Measurements from ENCODE around the gene TMEM150A. TPM values are rescaled to one million over a fixed set of nuclear protein-coding genes. Genes with fewer than 3 reads are reported as not detected.

Gene TMEM150A
- total and polyA plus RNA-seq, 2 of the 13 experiments (the other 11 are each of a cell fraction or from before 2014, with no cell fraction given), result 30.1 to 70.4 TPM

DNA sequence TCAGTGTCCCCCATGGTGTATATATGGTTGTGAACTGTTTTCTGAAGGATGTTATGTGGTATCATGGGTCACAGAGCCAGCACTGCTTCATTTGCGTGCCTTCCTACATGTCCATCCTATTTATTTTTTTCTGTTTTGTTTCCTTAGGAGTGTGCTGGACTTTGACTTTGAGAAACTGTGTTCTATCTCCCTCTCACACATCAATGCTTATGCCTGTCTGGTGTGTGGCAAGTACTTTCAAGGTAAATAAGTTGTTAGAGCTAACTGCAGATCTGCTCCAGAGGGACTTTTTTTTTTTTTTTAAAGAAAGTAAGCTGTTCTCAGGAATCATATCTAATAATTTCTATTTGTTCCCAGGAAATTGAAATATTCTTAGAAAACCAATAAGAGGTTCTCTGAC is 18.8 kb upstream of the TMEM150A start:
- Histone ChIP-seq H3K27ac (ENCODE audit: extremely low read length, insufficient read depth, low read length) (peak overlapping the region; percentile 57), H2AFZ (ENCODE audit: low read length) (no peak overlapping the region), H3K4me2 (ENCODE audit: low read depth, low read length) (peak overlapping the region; percentile 35), H3K4me3 (replicated peaks in 1 of 3; ENCODE audit: insufficient read depth in 1 of 3, low read depth in 2 of 3, low read length in 3 of 3) (no peak overlapping the region; a peak in 1 of 6 replicates), H3K9me3 (ENCODE audit: low read length) (no peaks in the 10 kb centered on the region), H3K4me1 (ENCODE audit: insufficient read depth, low read length) (peaks cover 49% of the 10 kb centered on the region), H3K9ac (ENCODE audit: insufficient read depth, low read depth, low read length) (peak overlapping the region; percentile 6; the same call in 1 of the 2 replicates), H3K79me2 (ENCODE audit: insufficient read depth, low read length) (peaks cover 41% of the 10 kb centered on the region), H3K27me3 (ENCODE audit: control insufficient read depth in 1 of 2, insufficient read depth in 2 of 2, low read length in 2 of 2) (no peaks in the 10 kb centered on the region), H3K36me3 (replicated peaks in 1 of 2; ENCODE audit: control insufficient read depth in 1 of 2, insufficient read depth in 2 of 2, low read length in 2 of 2) (peaks cover 32 to 68% of the 10 kb centered on the region in 2 experiments), H4K20me1 (ENCODE audit: insufficient read depth, low read length) (peaks cover 10% of the 10 kb centered on the region)
- ATAC-seq (peak; percentile 71), DNase-seq (ENCODE audit: low spot score) (no peak), FAIRE-seq (no peak)
- intact Hi-C loops (cut with micrococcal nuclease; ENCODE audit: unreplicated experiment), result no loop called here
- CTCF ChIA-PET (ENCODE audit: low intra/inter-chr PET ratio, low total read pairs), result no interaction called here
- WGBS (ENCODE audit: low lambda C conversion rate), result 56% methylated on average over 1 of the region's 1 CpG
- POLR2A ChIA-PET, result interaction anchor here (1.5 to 1.9 kb wide), 2 partner anchors 9 to 203 kb away, joined by 3 to 5 read pairs; partner anchors contain the start of genes C2orf68 and SH2D6
- in situ Hi-C loops (cut with HindIII; ENCODE audit: extremely low pct_ligation_motif_present, low pct_unique_long_range_greater_than_20kb), result no loop called here
- no TSS peak for BruUV-seq (replicated peaks)
- TF ChIP-seq, protein P1, sequence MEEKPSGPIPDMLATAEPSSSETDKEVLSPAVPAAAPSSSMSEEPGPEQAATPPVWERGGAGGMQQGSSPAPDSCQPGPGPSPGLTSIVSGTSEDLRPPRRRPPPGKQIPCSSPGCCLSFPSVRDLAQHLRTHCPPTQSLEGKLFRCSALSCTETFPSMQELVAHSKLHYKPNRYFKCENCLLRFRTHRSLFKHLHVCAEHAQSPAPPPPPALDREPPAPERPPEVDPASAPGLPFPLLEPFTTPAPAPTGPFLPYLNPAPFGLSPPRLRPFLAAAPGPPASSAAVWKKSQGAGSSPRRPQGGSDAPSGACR (CRISPR knock-in tag; IDR thresholded peaks at IDR 0.05), result peak; percentile 68; the same call in 1 of the 2 replicates
- TF ChIP-seq HNRNPH1 (optimal IDR thresholded peaks at IDR 0.05; ENCODE audit: low read depth, low read length) (no peak), BCL6 (CRISPR knock-in tag; IDR thresholded peaks at IDR 0.05) (0 out of 2 replicates have a peak, but pooled peaks have one; percentile 17), ZNF484 (CRISPR knock-in tag; IDR thresholded peaks at IDR 0.05; ENCODE audit: borderline replicate concordance, low read depth) (no peak), ZSCAN20 (CRISPR knock-in tag; IDR thresholded peaks at IDR 0.05; ENCODE audit: borderline replicate concordance) (no peak), PCBP1 (IDR thresholded peaks at IDR 0.05; ENCODE audit: borderline replicate concordance, low read depth, low read length) (no peak), TEAD3 (CRISPR knock-in tag; optimal IDR thresholded peaks at IDR 0.05; ENCODE audit: borderline replicate concordance) (peak; percentile 10), SAP130 (CRISPR knock-in tag; IDR thresholded peaks at IDR 0.05; ENCODE audit: low read depth) (peak; percentile 47), MED1 (CRISPR knock-in tag; IDR thresholded peaks at IDR 0.05) (peak; percentile 42; the same call in 1 of the 2 replicates), ZNF7 (CRISPR knock-in tag; IDR thresholded peaks at IDR 0.05) (peak; percentile 23; the same call in 1 of the 2 replicates), MIER3 (CRISPR knock-in tag; IDR thresholded peaks at IDR 0.05; ENCODE audit: borderline replicate concordance) (no peak), ZNF225 (CRISPR knock-in tag; IDR thresholded peaks at IDR 0.05) (no peak), PBX2 (CRISPR knock-in tag; IDR thresholded peaks at IDR 0.05) (0 out of 2 replicates have a peak, but pooled peaks have one; percentile 22), ZNF556 (CRISPR knock-in tag; IDR thresholded peaks at IDR 0.05; ENCODE audit: borderline replicate concordance) (0 out of 2 replicates have a peak, but pooled peaks have one; percentile 26), FOXP1 (IDR thresholded peaks at IDR 0.05) (no peak), FOXP1 (CRISPR knock-in tag; IDR thresholded peaks at IDR 0.05) (peak; percentile 57), CEBPB (IDR thresholded peaks at IDR 0.05; ENCODE audit: borderline replicate concordance, low read depth, low read length) (no peak), FOXA3 (CRISPR knock-in tag; IDR thresholded peaks at IDR 0.05) (peak; percentile 58; the same call in 1 of the 2 replicates)
- TF ChIP-seq, protein P2, sequence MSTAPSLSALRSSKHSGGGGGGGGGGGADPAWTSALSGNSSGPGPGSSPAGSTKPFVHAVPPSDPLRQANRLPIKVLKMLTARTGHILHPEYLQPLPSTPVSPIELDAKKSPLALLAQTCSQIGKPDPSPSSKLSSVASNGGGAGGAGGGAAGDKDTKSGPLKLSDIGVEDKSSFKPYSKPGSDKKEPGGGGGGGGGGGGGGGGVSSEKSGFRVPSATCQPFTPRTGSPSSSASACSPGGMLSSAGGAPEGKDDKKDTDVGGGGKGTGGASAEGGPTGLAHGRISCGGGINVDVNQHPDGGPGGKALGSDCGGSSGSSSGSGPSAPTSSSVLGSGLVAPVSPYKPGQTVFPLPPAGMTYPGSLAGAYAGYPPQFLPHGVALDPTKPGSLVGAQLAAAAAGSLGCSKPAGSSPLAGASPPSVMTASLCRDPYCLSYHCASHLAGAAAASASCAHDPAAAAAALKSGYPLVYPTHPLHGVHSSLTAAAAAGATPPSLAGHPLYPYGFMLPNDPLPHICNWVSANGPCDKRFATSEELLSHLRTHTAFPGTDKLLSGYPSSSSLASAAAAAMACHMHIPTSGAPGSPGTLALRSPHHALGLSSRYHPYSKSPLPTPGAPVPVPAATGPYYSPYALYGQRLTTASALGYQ (CRISPR knock-in tag; IDR thresholded peaks at IDR 0.05), result no peak
